Gastroesophageal sphincter (tissue), 3 donors: ENCODE measurements around the gene RIC8A.

Source experiments
- CTCF ChIP-seq, 4 experiments: fragments of 200-600 bp in 2 of 4; fragments of 450-650 bp in 2 of 4; sonication (generic) in 1 of 4; IDR thresholded peaks; one replicate each; pipeline ENCODE4 v1.5.1; 2017 to 2019; ENCODE audit warnings: antibody characterized with exemption in 4 of 4, mild to moderate bottlenecking in 2 of 4, moderate library complexity in 2 of 4
- EP300 ChIP-seq: sonication (generic); formaldehyde crosslinking; IDR thresholded peaks from one replicate; pipeline ENCODE4 v1.6.1; 2017; ENCODE audit warnings: antibody characterized with exemption, mild to moderate bottlenecking

- TF ChIP-seq CTCF (IDR thresholded peaks at IDR 0.05) (no peak), EP300 (no peak)
Measured at GRCh38 chr11:244376-244775, 36.9 kb downstream of the RIC8A start.
